Adrenal gland (tissue), 5 donors: Measurements from ENCODE around the gene ZMYND8.

Experiments
- CTCF ChIP-seq, 6 experiments: fragments of 450-650 bp in 4 of 6; fragments of 200-600 bp in 2 of 6; sonication (generic) in 1 of 6; IDR thresholded peaks; 1 replicate in 5 of 6; 2 replicates in 1 of 6; pipeline versions ENCODE4 v1.5.1 to v1.8.0; 2016 to 2021; ENCODE audit warnings: antibody characterized with exemption in 6 of 6, mild to moderate bottlenecking in 2 of 6, moderate library complexity in 1 of 6
- POLR2A ChIP-seq, 2 donors: fragments of 450-650 bp; IDR thresholded peaks; one replicate each; pipeline ENCODE4 v1.6.1; 2017; ENCODE audit warnings: antibody characterized with exemption in 2 of 2, mild to moderate bottlenecking in 2 of 2, moderate library complexity in 1 of 2
- donor health status: DM: no; HTN: no; CAD: no.

GRCh38 chr20:47311211-47311610 lies 45.3 kb downstream of the ZMYND8 start:
- TF ChIP-seq CTCF (IDR thresholded peaks at IDR 0.05) (no peak), POLR2A (IDR thresholded peaks at IDR 0.05) (no peak)
